DOHH2 (cell line): ENCODE results near the gene PAQR6.

Source experiments
- CTCF ChIP-seq: fragments of 200-600 bp; sonication (generic); IDR thresholded peaks from one replicate; pipeline ENCODE4 v1.5.1; 2014; ENCODE audit warnings: antibody characterized with exemption, mild to moderate bottlenecking, low read depth, low read length; ENCODE audit not compliant: poor library complexity, severe bottlenecking
- EZH2phosphoT487 ChIP-seq: fragments of 200-600 bp; sonication (generic); IDR thresholded peaks from 2 replicates; pipeline ENCODE4 v1.6.1; 2017; ENCODE audit warnings: borderline replicate concordance, mild to moderate bottlenecking, antibody characterized with exemption, low read length, moderate library complexity, mixed read lengths

- no peak for TF ChIP-seq CTCF
- no peak for TF ChIP-seq EZH2phosphoT487
These were observed 25.7 kb downstream of the PAQR6 start for GRCh38 chr1:156221986-156222692.
